ENCODE results near the gene ATXN7.

- TF ChIP-seq CTCF (conservative IDR thresholded peaks at IDR 0.05; ENCODE audit: low read length) (no peak), EZH2phosphoT487 (IDR thresholded peaks at IDR 0.05; ENCODE audit: borderline replicate concordance, low read depth, low read length) (no peak)
These were observed 58.2 kb downstream of the ATXN7 start for GRCh38 chr3:63921741-63922482.

All from OCI-LY7 (cell line).